HG02943 (cell line): ENCODE data around the gene GNS.
"Not testable (repeated sequence)": the region's sequence is repeated elsewhere in the genome, so short reads cannot be mapped to it uniquely, and the experiment has no call there.

ENCODE experiments used
- ATAC-seq: cut with Tn5 transposase; IDR thresholded peaks from one replicate; pipeline ENCODE4 v1.9.1; 2021; ENCODE audit warnings: mild to moderate bottlenecking, low read depth, moderate library complexity; ENCODE audit not compliant: unreplicated experiment

The GNS gene

GRCh38 chr12:64780531-64781279, 21.5 kb upstream of the GNS start:
- no peak for ATAC-seq

- ATAC-seq: no peak
These were observed 20.9 kb upstream of the GNS start for GRCh38 chr12:64780132-64780530.

- no peak for ATAC-seq
These were observed 20.3 kb upstream of the GNS start for GRCh38 chr12:64779354-64779974.

DNA sequence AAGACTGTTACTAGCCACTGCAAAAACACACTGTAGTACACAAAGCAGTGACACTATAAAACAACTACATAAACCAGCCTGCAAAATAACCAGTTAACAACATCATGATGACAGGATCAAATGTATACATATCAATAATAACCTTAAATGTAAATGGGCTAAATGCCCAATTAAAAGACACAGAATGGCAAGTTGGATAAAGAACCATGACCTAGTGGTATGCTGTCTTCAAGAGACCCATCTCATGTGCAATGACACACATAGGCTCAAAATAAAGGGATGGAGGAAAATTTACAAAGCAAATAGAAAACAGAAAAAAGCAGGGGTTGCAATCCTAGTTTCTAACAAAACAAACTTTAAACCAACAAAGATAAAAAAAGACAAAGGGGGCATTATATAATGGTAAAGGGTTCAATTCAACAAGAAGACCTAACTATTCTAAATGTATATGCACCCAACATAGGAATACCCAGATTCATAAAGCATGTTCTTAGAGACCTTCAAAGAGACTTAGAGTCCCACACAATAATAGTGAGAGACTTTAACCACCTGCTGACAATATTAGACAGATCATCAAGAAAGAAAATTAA, 16.0 kb upstream of the GNS start:
- ATAC-seq: not testable (repeated sequence)

DNA sequence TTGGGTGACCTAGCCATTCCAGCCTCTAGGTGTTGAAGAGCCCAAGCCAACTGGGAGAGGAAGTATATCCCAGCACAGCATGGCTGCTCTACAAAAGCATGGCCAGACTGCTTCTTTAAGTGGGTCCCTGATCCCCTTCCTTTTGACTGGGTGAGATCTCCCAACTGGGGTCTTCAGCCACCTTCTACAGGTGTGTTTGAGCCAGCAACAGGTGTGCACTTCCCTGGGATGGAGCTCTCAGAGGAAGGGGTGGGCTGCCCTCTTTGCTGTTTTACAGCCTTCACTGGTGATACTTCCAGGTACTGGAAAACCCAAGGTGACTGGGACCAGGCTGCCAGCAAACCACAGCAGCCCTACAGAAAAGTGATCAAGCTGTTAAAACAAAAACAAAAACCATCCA, 14.2 kb upstream of the GNS start:
- ATAC-seq: no peak

DNA sequence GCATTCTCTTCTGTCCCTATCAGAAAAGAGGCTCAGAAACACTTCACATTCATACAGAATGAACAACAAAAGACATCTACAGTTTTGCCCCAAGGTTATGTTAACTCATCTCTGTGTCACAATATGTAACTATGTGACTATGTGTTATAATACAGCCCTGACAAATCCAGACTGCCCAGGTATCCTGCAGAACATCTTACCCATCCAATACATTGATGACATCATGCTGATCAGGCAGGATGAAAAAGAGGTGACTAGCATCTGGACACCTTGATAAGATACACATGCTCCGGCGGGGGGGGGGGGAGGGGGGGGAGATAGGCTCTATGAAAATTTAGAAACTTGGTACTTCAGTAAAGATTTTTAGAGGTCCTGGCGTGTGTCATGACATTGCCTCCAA, 8.3 kb upstream of the GNS start:
- no peak for ATAC-seq

GRCh38 chr12:64760808-64761573, 1.8 kb upstream of the GNS start:
- ATAC-seq: no peak

DNA sequence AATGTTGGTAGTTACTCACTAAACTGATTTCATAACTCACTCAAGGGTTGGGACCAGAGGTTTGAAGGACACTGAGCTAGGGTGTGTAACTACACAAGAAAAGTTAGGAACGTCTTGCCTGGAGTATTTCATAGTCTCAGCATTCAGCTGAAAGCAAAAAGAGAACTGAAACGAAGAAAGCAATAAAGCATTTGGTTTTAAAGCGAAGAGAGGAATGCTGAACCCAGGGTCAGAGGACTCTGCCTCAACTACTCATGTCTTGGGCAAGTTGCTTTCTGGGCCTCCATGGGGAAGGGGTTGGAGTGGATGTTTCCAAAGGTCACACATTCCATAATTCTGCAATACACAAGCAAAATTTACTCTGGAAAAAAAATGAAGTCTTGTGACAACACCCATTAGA, 1.4 kb downstream of the GNS start:
- no peak for ATAC-seq

DNA sequence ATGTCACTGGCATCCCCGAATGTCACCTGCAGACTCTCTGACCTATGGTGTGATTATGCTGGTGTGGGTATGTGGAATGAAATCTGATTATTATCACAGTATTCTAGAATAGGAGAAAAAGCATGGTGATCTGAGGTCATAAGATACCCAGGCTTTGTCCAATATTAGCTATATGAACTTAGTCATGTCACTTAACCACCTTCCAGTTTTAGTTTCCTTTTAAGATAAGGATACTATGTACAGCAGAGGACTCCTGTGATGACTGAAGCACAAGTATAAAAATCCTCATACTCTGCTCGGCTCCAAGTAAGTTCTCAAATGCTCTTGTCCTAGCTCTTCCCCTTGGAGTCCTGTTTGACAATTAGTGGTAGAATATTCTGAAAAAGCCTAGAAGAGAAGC, 2.8 kb downstream of the GNS start:
- no peak for ATAC-seq

DNA sequence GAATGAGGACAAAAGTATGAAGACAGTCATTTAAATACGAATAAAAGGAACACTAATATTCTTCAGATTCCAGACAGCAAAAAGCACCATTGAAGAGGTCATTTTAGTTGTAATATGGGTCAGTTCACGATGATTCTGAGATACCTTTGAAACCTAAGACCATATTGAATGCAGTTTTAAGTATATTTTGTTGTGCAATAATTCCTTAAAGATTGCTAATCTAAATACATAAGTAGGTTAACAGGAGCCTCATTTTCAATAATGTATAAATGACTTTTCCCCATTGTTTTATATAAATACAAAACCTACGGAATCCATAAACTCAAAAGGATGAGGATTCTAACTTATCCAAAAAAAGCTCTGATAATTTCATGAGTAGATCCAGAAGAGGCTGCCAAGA, 5.8 kb downstream of the GNS start:
- no peak for ATAC-seq

GRCh38 chr12:64752833-64753238, 6.4 kb downstream of the GNS start:
- no peak for ATAC-seq

DNA sequence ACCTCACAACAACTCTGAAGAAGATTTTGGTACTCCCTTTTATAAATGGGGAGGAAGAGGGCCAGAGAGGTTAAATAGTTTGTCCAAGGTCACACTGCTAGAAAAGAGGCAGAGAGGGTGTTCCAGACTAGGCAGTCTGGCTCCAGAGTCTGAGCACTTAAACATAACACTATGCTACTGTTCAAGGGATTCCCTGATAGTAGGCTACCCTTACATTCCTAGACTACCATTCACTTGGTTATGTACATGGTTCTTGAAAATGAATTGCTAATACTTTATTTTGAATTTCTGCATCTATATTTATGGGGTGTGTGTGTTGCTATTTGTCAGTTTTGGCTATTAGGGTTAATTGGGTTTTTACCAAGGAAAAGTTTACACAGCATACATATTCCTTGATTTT, 7.2 kb downstream of the GNS start:
- no peak for ATAC-seq

DNA sequence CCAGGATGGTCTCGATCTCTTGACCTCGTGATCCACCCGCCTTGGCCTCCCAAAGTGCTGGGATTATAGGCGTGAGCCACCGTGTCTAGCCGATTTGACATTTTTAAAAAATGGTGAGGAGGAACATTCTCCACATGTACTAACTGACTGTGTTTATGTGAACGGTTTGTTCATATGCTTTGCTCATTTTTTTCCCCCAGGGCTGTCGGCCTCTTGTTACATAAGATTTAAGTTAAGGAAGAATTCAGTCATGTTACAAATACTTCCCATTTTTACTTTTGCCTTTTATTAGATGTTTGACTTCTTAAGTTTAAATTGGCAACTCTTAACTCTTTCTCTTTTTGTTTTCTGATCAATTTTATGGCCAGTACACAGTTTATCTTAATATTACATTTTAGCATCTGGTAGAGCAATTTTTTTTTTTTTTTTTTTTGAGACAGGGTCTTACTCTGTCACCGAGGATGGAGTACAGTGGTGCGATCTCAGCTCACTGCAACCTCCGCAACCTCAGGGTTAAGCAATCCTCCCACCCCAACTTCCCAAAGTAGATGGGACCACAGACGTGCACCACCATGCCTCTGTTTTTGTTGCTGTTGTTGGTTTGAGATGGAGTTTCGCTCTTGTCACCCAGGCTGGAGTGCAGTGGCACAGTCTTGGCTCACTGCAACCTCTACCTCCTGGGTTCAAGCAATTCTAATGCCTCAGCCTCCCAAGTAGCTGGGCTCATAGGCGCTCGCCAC, 9.6 kb downstream of the GNS start:
- ATAC-seq: no peak

- no peak for ATAC-seq
These were observed 11.5 kb downstream of the GNS start for GRCh38 chr12:64747695-64748094.

DNA sequence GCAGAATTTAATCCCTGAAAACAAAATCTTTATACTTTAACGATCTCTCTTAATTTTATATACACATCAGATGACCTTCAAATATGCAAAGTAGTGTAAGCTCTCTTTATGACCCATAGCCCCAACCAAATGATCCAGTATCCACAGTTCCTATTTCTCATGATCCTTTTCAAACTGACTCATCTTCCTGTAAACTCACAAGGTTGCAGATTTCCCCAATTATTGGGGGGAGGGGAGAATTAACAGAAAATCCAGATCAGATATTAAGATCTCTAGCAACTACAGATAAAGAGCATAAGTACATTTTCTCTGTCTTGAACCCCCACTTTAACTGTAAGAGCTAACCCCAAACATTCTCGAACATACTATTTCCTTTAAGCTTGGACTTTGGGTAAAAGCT, 12.5 kb downstream of the GNS start:
- ATAC-seq: no peak

DNA sequence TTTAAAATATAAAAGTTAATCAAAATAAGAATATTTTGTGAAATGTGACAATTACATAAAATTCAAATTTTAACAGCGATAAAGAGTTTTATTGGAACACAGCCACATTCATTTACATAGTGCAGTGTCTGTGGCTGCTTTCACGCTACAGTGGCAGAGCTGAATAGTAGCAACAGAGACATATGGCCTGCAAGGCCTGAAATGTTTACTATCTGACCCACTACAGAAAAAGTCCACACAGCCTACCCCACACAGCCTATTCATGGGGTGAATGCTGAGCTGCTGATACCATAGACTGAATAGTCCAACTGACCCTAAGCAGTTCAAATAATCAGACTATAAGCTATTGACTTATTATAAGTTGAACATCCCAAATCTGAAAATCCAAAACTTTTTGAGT, 13.2 kb downstream of the GNS start:
- ATAC-seq: no peak

- ATAC-seq: no peak
These were observed 13.9 kb downstream of the GNS start for GRCh38 chr12:64745259-64745807.

DNA sequence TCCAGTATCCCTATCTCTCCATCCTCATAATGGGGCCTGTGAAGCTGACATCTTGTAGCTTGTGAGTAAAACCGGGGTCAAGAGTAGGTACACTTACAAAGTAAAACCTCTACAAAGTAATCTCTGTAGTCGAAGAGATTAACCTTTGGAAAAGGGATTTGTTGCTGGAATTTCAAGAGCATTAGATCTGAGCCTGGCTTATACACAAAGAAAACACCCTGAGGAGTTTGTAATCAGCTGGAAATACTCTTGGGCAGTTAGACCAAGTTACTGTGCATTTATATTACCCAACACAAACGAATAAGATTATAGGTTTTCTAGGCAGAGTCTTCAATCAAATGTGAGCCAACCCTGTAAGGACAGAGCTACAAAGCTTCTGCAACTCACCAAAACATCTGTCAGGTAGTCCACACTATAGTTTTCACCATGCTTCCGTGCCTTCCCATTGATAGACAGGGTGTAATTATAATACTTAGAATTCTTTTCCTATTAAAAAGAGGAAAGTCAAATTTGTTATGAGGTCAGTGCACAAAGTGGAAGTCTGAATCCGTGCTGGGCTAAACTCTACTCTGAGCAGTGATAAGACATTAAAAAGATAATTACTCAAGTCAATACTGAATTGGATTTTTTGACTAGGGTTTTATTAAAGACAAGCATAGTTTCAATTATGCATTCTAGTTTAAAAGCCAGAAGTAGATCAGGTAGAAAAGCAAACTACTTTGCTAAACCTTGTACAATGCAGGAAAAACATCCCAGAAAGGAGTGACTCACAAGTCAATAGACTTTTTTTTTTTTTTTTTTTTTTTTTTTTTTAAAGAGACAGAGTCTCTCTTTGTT, 14.6 kb downstream of the GNS start:
- ATAC-seq: no peak

GRCh38 chr12:64743206-64743605, 16.0 kb downstream of the GNS start:
- no peak for ATAC-seq
